NCI-H146 treated with DMSO at 0.1 percent for 48 hours (cell line): ENCODE data around the gene MLLT1.

Experiments
- DNase-seq: peaks from one replicate; lab custom pipeline; 2025; ENCODE audit not compliant: unreplicated experiment; lab: John Stamatoyannopoulos, UW

The MLLT1 gene

GRCh38 chr19:6236310-6237291 lies 43.2 kb downstream of the MLLT1 start:
- DNase-seq, result no peak

- DNase-seq, result no peak
Observed at GRCh38 chr19:6235031-6235951, 44.5 kb downstream of the MLLT1 start.

- DNase-seq, result no peak
Observed at GRCh38 chr19:6234527-6234926, 45.2 kb downstream of the MLLT1 start.

- DNase-seq, result no peak
Observed at GRCh38 chr19:6233827-6234511, 45.8 kb downstream of the MLLT1 start.

- no peak for DNase-seq
Observed at GRCh38 chr19:6233056-6233826, 46.5 kb downstream of the MLLT1 start.

- no peak for DNase-seq
Observed at GRCh38 chr19:6232601-6233055, 47.1 kb downstream of the MLLT1 start.

GRCh38 chr19:6230991-6231448 lies 48.8 kb downstream of the MLLT1 start:
- DNase-seq, result no peak

GRCh38 chr19:6229951-6230712 lies 49.6 kb downstream of the MLLT1 start:
- no peak for DNase-seq

GRCh38 chr19:6229216-6229913 lies 50.4 kb downstream of the MLLT1 start:
- no peak for DNase-seq

GRCh38 chr19:6228551-6229215 lies 51.1 kb downstream of the MLLT1 start:
- DNase-seq, result no peak

GRCh38 chr19:6227936-6228325 lies 51.8 kb downstream of the MLLT1 start:
- no peak for DNase-seq

GRCh38 chr19:6227156-6227935 lies 52.4 kb downstream of the MLLT1 start:
- DNase-seq, result no peak

GRCh38 chr19:6226444-6227155 lies 53.2 kb downstream of the MLLT1 start:
- no peak for DNase-seq

- DNase-seq, result no peak
Observed at GRCh38 chr19:6226012-6226411, 53.8 kb downstream of the MLLT1 start.

GRCh38 chr19:6225232-6225865 lies 54.4 kb downstream of the MLLT1 start:
- DNase-seq, result no peak

GRCh38 chr19:6224308-6224675 lies 55.5 kb downstream of the MLLT1 start:
- DNase-seq, result no peak
